Progenitor cell of endocrine pancreas (in vitro differentiated cells): ENCODE results near the gene ZNF764. TPM values are rescaled to one million over a fixed set of nuclear protein-coding genes. Genes with fewer than 3 reads are reported as not detected.

Source experiments
- DNase-seq: peaks from one replicate; pipeline ENCODE4 v3.0.0; 2021; ENCODE audit warnings: low spot score; ENCODE audit not compliant: unreplicated experiment
- H3K27ac Mint-ChIP-seq: 2 replicates; pipeline ENCODE4 v1.8.0; 2021; ENCODE audit warnings: mild to moderate bottlenecking, moderate library complexity, mixed read lengths
- H3K27me3 Mint-ChIP-seq: 2 replicates; pipeline ENCODE4 v1.8.0; 2021; ENCODE audit warnings: mixed read lengths
- H3K36me3 Mint-ChIP-seq: 2 replicates; pipeline ENCODE4 v1.8.0; 2022; ENCODE audit warnings: mixed read lengths; ENCODE audit not compliant: insufficient read depth
- H3K4me1 Mint-ChIP-seq: 2 replicates; pipeline ENCODE4 v1.8.0; 2021; ENCODE audit warnings: low read depth, mixed read lengths
- H3K4me3 Mint-ChIP-seq: 2 replicates; pipeline ENCODE4 v1.8.0; 2021; ENCODE audit warnings: low read depth, mild to moderate bottlenecking, moderate library complexity, mixed read lengths
- H3K9me3 Mint-ChIP-seq: 2 replicates; pipeline ENCODE4 v1.8.0; 2021; ENCODE audit warnings: low read depth, mixed read lengths
- microRNA-seq: library from miRNA; unstranded; fragments of <30 nt; microRNA quantifications from one replicate; pipeline ENCODE4 v1.1.0, GENCODE V29; 2020; ENCODE audit warnings: borderline number of aligned reads; ENCODE audit not compliant: unreplicated experiment
- total RNA-seq: library from RNA; stranded (reverse); gene quantifications from 2 replicates; pipeline ENCODE4 v1.2.1, GENCODE V29; 2021
- TF ChIP-seq, protein P1 (sequence below): fragments of 200-600 bp; sonication (generic); IDR thresholded peaks from one replicate; pipeline ENCODE4 v1.5.0; 2021; ENCODE audit warnings: antibody characterized with exemption, mild to moderate bottlenecking; ENCODE audit not compliant: unreplicated experiment

The ZNF764 gene
- total RNA-seq, 1 donor from 2014 or later, result 36.1 TPM

- Mint-ChIP-seq H3K9me3 (no peaks in the 10 kb centered on the region), H3K4me3 (no peak overlapping the region), H3K4me1 (peaks cover 11% of the 10 kb centered on the region), H3K27ac (no peak overlapping the region), H3K36me3 (no peaks in the 10 kb centered on the region), H3K27me3 (peaks cover 3% of the 10 kb centered on the region)
- TF ChIP-seq, protein P1, sequence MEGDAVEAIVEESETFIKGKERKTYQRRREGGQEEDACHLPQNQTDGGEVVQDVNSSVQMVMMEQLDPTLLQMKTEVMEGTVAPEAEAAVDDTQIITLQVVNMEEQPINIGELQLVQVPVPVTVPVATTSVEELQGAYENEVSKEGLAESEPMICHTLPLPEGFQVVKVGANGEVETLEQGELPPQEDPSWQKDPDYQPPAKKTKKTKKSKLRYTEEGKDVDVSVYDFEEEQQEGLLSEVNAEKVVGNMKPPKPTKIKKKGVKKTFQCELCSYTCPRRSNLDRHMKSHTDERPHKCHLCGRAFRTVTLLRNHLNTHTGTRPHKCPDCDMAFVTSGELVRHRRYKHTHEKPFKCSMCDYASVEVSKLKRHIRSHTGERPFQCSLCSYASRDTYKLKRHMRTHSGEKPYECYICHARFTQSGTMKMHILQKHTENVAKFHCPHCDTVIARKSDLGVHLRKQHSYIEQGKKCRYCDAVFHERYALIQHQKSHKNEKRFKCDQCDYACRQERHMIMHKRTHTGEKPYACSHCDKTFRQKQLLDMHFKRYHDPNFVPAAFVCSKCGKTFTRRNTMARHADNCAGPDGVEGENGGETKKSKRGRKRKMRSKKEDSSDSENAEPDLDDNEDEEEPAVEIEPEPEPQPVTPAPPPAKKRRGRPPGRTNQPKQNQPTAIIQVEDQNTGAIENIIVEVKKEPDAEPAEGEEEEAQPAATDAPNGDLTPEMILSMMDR, result no peak
- DNase-seq, result no peak
These were observed 39.6 kb downstream of the ZNF764 start for GRCh38 chr16:30518552-30518951.

GRCh38 chr16:30515275-30515674 is 42.9 kb downstream of the ZNF764 start:
- Mint-ChIP-seq H3K4me1 (peaks cover 5% of the 10 kb centered on the region), H3K9me3 (no peaks in the 10 kb centered on the region), H3K4me3 (no peak overlapping the region), H3K27ac (no peak overlapping the region), H3K36me3 (no peaks in the 10 kb centered on the region), H3K27me3 (peaks cover 3% of the 10 kb centered on the region)
- TF ChIP-seq, protein P1, result no peak
- DNase-seq, result no peak

- TF ChIP-seq, protein P1, result no peak
- no peak overlapping the region for H3K27ac Mint-ChIP-seq
- no peaks in the 10 kb centered on the region for H3K9me3 Mint-ChIP-seq
- no peak overlapping the region for H3K4me3 Mint-ChIP-seq
- DNase-seq, result no peak
- H3K36me3 Mint-ChIP-seq, result no peaks in the 10 kb centered on the region
- no peaks in the 10 kb centered on the region for H3K4me1 Mint-ChIP-seq
- H3K27me3 Mint-ChIP-seq, result peaks cover 3% of the 10 kb centered on the region
These were observed 46.7 kb downstream of the ZNF764 start for GRCh38 chr16:30511509-30511908.

DNA sequence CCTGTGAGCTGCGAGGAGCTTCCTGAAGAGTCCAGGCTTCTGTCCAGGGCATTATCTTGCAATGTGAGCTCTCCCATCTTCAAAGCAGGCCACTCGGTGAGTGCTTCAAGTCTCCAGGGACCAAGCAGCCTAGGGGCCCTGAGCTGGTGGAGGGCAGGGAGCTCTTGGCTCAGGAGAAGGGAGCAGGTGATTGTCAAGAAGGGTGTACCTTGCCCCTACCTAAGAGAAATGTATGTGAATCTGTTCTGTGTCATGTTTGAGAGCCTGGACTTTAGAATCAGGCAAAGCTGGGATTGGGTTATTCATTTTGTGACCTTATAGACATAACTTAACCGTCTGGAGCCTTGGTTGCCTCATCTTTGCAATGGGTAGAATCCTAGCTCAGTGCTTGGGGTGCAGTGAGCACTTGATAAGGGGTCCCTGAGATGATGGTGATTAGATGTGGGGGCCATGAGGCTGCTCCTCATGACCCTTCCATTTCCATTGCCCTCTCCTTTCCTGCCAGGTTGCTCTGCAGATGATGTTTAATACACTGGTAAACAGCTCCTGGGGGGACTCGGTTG is 47.7 kb downstream of the ZNF764 start:
- no peaks in the 10 kb centered on the region for H3K4me1 Mint-ChIP-seq

DNA sequence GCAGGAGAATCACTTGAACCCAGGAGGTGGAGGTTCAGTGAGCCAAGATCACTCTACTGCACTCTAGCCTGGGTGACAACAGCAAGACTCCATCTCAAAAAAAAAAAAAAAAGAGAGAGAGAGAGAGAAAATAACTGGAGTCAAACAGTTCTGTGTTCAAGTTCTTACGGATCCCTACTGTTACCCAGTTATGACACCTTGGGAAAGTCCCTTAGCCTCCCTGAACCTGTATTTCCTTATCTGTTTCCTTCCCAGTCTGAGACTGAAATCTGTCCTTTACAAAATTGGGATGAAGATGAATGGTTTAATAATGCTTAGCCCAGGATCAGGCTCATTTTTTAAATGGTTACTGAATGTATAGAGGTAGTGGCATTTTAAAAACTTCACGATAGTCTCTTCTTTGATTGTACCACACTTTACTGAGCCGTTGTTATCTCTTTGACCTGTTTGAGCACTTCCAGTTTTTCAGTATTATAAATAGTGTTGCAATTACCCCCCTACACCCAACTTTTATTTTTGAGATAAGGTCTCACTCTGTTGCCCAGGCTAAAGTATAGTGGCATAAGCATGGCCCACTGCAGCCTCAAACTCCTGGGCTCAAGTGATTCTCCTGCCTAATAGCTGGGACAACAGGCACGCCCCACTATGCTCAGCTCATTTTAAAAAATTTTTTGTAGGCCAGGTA is 49.0 kb downstream of the ZNF764 start:
- TF ChIP-seq, protein P1, result no peak
- DNase-seq, result no peak
- Mint-ChIP-seq H3K36me3 (no peaks in the 10 kb centered on the region), H3K4me1 (no peaks in the 10 kb centered on the region), H3K27me3 (no peaks in the 10 kb centered on the region), H3K9me3 (no peaks in the 10 kb centered on the region), H3K4me3 (no peak overlapping the region), H3K27ac (no peak overlapping the region)

More for the DNA sequence above, 47.7 kb downstream of the ZNF764 start:
- TF ChIP-seq, protein P1, result no peak
- Mint-ChIP-seq H3K27me3 (peaks cover 2% of the 10 kb centered on the region), H3K36me3 (no peaks in the 10 kb centered on the region), H3K9me3 (no peaks in the 10 kb centered on the region), H3K4me3 (no peak overlapping the region), H3K27ac (no peak overlapping the region)
- no peak for DNase-seq

Small RNAs within 50 kb of the gene (microRNA-seq; reads per million reads assigned to microRNA genes)
- not detected for gene MIR4518

Other genes with a start within 250 kb of the ZNF764 start
- gene CD2BP2, start 203.1 kb downstream of the ZNF764 start, total RNA-seq, result 76.9 and 78.8 TPM in 2 replicates
- gene TBC1D10B, start 187.9 kb downstream of the ZNF764 start, total RNA-seq, result 51.0 and 51.8 TPM in 2 replicates
- 2.6 and 3.5 TPM in 2 replicates for gene MYL11, start 183.6 kb downstream of the ZNF764 start, total RNA-seq
- gene SEPTIN1, start 175.8 kb downstream of the ZNF764 start, total RNA-seq, result 2.0 and 2.3 TPM in 2 replicates
- gene ZNF48, start 163.0 kb downstream of the ZNF764 start, total RNA-seq, result 59.7 and 62.6 TPM in 2 replicates
- gene ZNF771, start 150.8 kb downstream of the ZNF764 start, total RNA-seq, result 13.2 and 13.7 TPM in 2 replicates
- gene DCTPP1, start 128.3 kb downstream of the ZNF764 start, total RNA-seq, result 65.9 and 71.9 TPM in 2 replicates
- gene SEPHS2, start 112.5 kb downstream of the ZNF764 start, total RNA-seq, result 42.1 and 42.6 TPM in 2 replicates
- gene ITGAL, start 85.6 kb downstream of the ZNF764 start, total RNA-seq, result 0.49 and 0.53 TPM in 2 replicates
- gene ZNF768, start 31.8 kb downstream of the ZNF764 start, total RNA-seq, result 80.0 and 83.6 TPM in 2 replicates
- 18.1 and 19.1 TPM in 2 replicates for gene ZNF747, start 23.5 kb downstream of the ZNF764 start, total RNA-seq
- gene ZNF688, start 13.3 kb upstream of the ZNF764 start, total RNA-seq, result 20.0 and 22.5 TPM in 2 replicates
- 46.2 and 50.0 TPM in 2 replicates for gene ZNF785, start 27.3 kb upstream of the ZNF764 start, total RNA-seq
- gene ZNF689, start 52.0 kb upstream of the ZNF764 start, total RNA-seq, result 23.3 and 24.5 TPM in 2 replicates
- 57.6 and 58.7 TPM in 2 replicates for gene PRR14, start 92.6 kb upstream of the ZNF764 start, total RNA-seq
- 75.3 and 91.1 TPM in 2 replicates for gene FBRS, start 100.1 kb upstream of the ZNF764 start, total RNA-seq
- 103 and 104 TPM in 2 replicates for gene SRCAP, start 140.8 kb upstream of the ZNF764 start, total RNA-seq
- gene PHKG2, start 190.1 kb upstream of the ZNF764 start, total RNA-seq, result 53.5 and 61.8 TPM in 2 replicates
- 19.3 and 22.2 TPM in 2 replicates for gene CFAP119, start 203.7 kb upstream of the ZNF764 start, total RNA-seq
- 137 and 155 TPM in 2 replicates for gene RNF40, start 203.9 kb upstream of the ZNF764 start, total RNA-seq
- 33.0 and 35.0 TPM in 2 replicates for gene ZNF629, start 228.8 kb upstream of the ZNF764 start, total RNA-seq